ENCODE results near the gene LDLRAD4.

DNA sequence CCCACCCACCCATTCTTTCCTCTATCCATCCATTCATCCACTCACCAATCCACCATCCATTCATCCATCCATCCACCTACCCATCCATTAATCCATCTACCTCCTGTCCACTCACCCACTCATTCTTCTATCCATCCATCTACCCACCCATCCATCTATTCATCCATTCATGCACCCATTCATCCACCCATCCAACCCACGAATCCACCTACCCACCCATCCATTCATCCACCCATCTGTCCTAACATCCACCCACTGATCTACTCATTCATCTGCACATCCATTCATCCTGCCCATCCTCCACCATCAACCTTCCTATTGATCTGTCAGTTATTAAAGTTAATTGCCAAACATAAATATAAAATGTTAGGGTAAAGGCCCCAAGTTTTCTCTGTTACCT lies 25.6 kb downstream of the LDLRAD4 start:
- TF ChIP-seq L3MBTL2 (conservative IDR thresholded peaks at IDR 0.05) (no peak), SUZ12 (IDR thresholded peaks at IDR 0.05) (no peak), ARNT (IDR thresholded peaks at IDR 0.05) (no peak), FOXM1 (IDR thresholded peaks at IDR 0.05; ENCODE audit: borderline replicate concordance) (no peak), BHLHE40 (IDR thresholded peaks at IDR 0.05; ENCODE audit: borderline replicate concordance) (no peak), SP1 (IDR thresholded peaks at IDR 0.05) (no peak), FOXK2 (IDR thresholded peaks at IDR 0.05) (no peak), TARDBP (IDR thresholded peaks at IDR 0.05) (no peak), LEF1 (IDR thresholded peaks at IDR 0.05; ENCODE audit: borderline replicate concordance) (no peak), ELF4 (IDR thresholded peaks at IDR 0.05) (no peak)
- TF ChIP-seq, protein P1, sequence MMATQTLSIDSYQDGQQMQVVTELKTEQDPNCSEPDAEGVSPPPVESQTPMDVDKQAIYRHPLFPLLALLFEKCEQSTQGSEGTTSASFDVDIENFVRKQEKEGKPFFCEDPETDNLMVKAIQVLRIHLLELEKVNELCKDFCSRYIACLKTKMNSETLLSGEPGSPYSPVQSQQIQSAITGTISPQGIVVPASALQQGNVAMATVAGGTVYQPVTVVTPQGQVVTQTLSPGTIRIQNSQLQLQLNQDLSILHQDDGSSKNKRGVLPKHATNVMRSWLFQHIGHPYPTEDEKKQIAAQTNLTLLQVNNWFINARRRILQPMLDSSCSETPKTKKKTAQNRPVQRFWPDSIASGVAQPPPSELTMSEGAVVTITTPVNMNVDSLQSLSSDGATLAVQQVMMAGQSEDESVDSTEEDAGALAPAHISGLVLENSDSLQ (IDR thresholded peaks at IDR 0.05), result no peak

Data from HEK293T (cell line).